CD4-positive, alpha-beta memory T cell (primary cell): ENCODE data around the gene EEF2K. TPM values are rescaled to one million over a fixed set of nuclear protein-coding genes. Genes with fewer than 3 reads are reported as not detected.
A peak's percentile ranks its signal among the peaks of the same experiment; 100 is the strongest.

ENCODE experiments used
- CTCF ChIA-PET: fragments of 350-600 bp; sonication (Branson Sonifier 250); formaldehyde crosslinking; loops from one replicate; lab custom pipeline; 2021; ENCODE audit warnings: inconsistent platforms; ENCODE audit not compliant: partially characterized antibody; lab: Charles Lee
- POLR2A ChIA-PET: fragments of 350-600 bp; sonication (Branson Sonifier 250); formaldehyde crosslinking; loops from one replicate; lab custom pipeline; 2021; ENCODE audit not compliant: partially characterized antibody; lab: Charles Lee
- DNase-seq, 5 donors: peaks; one replicate each; pipeline versions ENCODE4 v3.0.0 to v3.0.0-alpha.2; 2020 to 2022; ENCODE audit warnings: mixed read lengths in 1 of 5
- H3K27ac ChIP-seq: one replicate; pipeline ENCODE4 v1.7.0; 2013; ENCODE audit warnings: low read depth, low read length
- H3K27me3 ChIP-seq: 2 replicates; pipeline ENCODE4 v1.7.0; 2013; ENCODE audit warnings: mild to moderate bottlenecking, low read length, moderate library complexity; ENCODE audit not compliant: insufficient read depth
- H3K36me3 ChIP-seq: 2 replicates; pipeline ENCODE4 v1.7.0; 2013; ENCODE audit warnings: mild to moderate bottlenecking, low read length, moderate library complexity; ENCODE audit not compliant: insufficient read depth
- H3K4me1 ChIP-seq: 2 replicates; pipeline ENCODE4 v1.7.0; 2013; ENCODE audit warnings: mild to moderate bottlenecking, low read length, moderate library complexity; ENCODE audit not compliant: insufficient read depth
- H3K4me3 ChIP-seq, 2 donors: one replicate each; pipeline ENCODE4 v1.7.0; 2013; ENCODE audit warnings: low read length in 2 of 2, mild to moderate bottlenecking in 1 of 2
- H3K9me3 ChIP-seq, 2 donors: one replicate each; pipeline ENCODE4 v1.7.0; 2013; ENCODE audit warnings: low read length in 2 of 2, control low read depth in 1 of 2; ENCODE audit not compliant: control insufficient read depth in 1 of 2
- H3K27ac Mint-ChIP-seq, 7 donors: one replicate each; pipeline ENCODE4 v1.8.0; 2020 to 2021; ENCODE audit warnings: mixed read lengths in 7 of 7, mild to moderate bottlenecking in 6 of 7, inconsistent platforms in 3 of 7, moderate library complexity in 3 of 7
- H3K27me3 Mint-ChIP-seq, 2 donors: one replicate each; pipeline ENCODE4 v1.8.0; 2020 to 2021; ENCODE audit warnings: mixed read lengths in 2 of 2
- H3K36me3 Mint-ChIP-seq, 2 donors: one replicate each; pipeline ENCODE4 v1.8.0; 2020 to 2021; ENCODE audit warnings: mixed read lengths in 2 of 2, inconsistent platforms in 1 of 2, mild to moderate bottlenecking in 1 of 2
- H3K4me1 Mint-ChIP-seq, 4 donors: one replicate each; pipeline ENCODE4 v1.8.0; 2020 to 2021; ENCODE audit warnings: mixed read lengths in 4 of 4, mild to moderate bottlenecking in 1 of 4
- H3K4me3 Mint-ChIP-seq, 8 donors: one replicate each; pipeline ENCODE4 v1.8.0; 2020 to 2021; ENCODE audit warnings: mixed read lengths in 8 of 8, mild to moderate bottlenecking in 7 of 8, moderate library complexity in 6 of 8, inconsistent platforms in 3 of 8
- H3K9me3 Mint-ChIP-seq, 8 donors: one replicate each; pipeline ENCODE4 v1.8.0; 2020 to 2021; ENCODE audit warnings: mixed read lengths in 8 of 8, mild to moderate bottlenecking in 5 of 8, inconsistent platforms in 3 of 8, moderate library complexity in 1 of 8
- intact Hi-C: fragments of 100-400 bp; cut with micrococcal nuclease; formaldehyde crosslinking; loops from one replicate; pipeline ENCODE4 v1.15.1; 2023
- polyA plus RNA-seq, 2 donors: library from polyadenylated mRNA; unstranded; fragments of 300-500 nt; fragmentation: Illumina TruSeq; gene quantifications; one replicate each; pipeline ENCODE4 v1.2.3, GENCODE V29; 2021
- total RNA-seq, 2 experiments: library from RNA; stranded (reverse); gene quantifications; one replicate each; pipeline ENCODE4 v1.2.3, GENCODE V29; 2021

EEF2K gene
- total and polyA plus RNA-seq, 4 experiments from 2014 or later: 0.77 to 20.7 (median 11.5) TPM

DNA sequence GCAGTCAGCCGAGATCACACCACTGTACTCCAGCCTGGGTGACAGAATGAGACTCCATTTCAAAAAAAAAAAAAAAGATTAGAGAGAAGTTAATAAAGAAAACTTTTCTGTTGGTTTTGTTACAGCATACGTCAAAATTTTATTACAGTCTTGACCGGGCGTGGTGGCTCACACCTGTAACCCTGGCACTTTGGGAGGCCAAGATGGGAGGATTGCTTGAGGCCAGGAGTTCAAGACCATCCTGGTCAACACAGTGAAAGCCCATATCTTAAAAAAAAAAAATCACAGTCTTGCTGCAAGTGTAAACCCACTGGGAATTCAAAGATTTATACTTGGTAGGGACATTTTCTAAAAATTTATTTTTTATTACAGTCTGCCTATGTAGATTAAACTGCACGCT is 84.9 kb downstream of the EEF2K start:
- Mint-ChIP-seq H3K27me3 (no peaks in the 10 kb centered on the region), H3K36me3 (no peaks in the 10 kb centered on the region), H3K4me3 (no peak overlapping the region), H3K4me1 (peaks cover 0 to 1% (median under 1%) of the 10 kb centered on the region in 4 donors), H3K27ac (no peak overlapping the region), H3K9me3 (no peaks in the 10 kb centered on the region)
- Histone ChIP-seq H3K27me3 (no peaks in the 10 kb centered on the region), H3K27ac (no peak overlapping the region), H3K4me1 (peaks cover 1% of the 10 kb centered on the region), H3K36me3 (no peaks in the 10 kb centered on the region), H3K4me3 (no peak overlapping the region), H3K9me3 (no peaks in the 10 kb centered on the region)
- intact Hi-C loops: no loop called here
- ChIA-PET CTCF (no interaction called here), POLR2A (no interaction called here)
- no peak for DNase-seq

DNA sequence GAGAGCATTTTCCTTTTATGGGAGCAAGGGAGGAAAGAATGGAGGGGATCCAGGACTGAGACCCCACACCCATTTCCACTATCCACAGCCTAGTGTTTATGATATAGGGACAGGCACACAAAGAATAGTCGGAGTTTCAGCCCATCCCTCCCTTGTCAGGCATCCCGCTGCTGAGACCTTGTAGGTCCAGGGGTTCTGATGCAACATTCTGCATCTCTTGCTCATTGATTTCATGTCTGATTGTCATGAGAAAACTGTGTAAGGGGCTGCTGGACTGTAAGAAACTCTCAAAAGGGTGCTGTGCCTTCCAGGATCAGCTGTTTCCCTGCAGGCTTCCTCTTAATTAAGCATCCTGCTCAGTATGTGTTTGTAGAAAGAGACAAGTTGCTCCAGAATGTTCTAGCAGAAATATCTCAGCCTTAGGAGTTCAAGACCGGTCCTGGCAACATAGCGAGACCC is 85.8 kb downstream of the EEF2K start:
- Histone ChIP-seq H3K4me1 (peaks cover 9% of the 10 kb centered on the region), H3K9me3 (no peaks in the 10 kb centered on the region), H3K27ac (no peak overlapping the region), H3K4me3 (no peak overlapping the region), H3K27me3 (no peaks in the 10 kb centered on the region), H3K36me3 (no peaks in the 10 kb centered on the region)
- Mint-ChIP-seq H3K27ac (no peak overlapping the region), H3K4me1 (peaks cover 3 to 10% (median 6%) of the 10 kb centered on the region in 4 donors), H3K9me3 (peaks cover 0 to 4% (median 0%) of the 10 kb centered on the region in 8 donors), H3K4me3 (no peak overlapping the region), H3K27me3 (peaks cover 0 to 1% of the 10 kb centered on the region in 2 donors), H3K36me3 (peaks cover 0 to 3% of the 10 kb centered on the region in 2 donors)
- intact Hi-C loops: no loop called here
- ChIA-PET CTCF (interaction anchor here (1.4 kb wide), 1 partner anchor 9 kb away, joined by 4 read pairs; no protein-coding TSS in a partner anchor), POLR2A (no interaction called here)
- no peak for DNase-seq

DNA sequence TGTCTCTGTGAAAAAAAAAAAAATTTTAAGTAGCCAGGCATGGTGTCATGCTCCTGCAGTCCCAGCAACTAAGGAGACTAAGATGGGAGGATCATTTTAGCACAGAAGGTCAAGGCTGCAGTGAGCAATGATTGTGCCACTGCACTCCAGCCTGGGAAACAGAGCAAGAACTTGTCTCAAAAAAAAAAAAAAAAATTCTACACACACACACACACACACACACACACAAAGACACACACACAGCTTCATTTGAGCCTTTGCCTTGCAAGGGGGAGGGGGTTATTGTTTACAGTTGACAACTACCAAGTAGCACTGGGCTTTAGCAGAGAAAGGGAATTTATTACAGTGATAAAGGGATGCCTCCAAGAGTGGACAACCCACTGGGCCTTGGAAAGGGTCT is 86.2 kb downstream of the EEF2K start:
- Histone ChIP-seq H3K4me3 (no peak overlapping the region), H3K4me1 (peaks cover 9% of the 10 kb centered on the region), H3K27ac (no peak overlapping the region), H3K36me3 (no peaks in the 10 kb centered on the region), H3K27me3 (no peaks in the 10 kb centered on the region), H3K9me3 (no peaks in the 10 kb centered on the region)
- CTCF ChIA-PET: interaction anchor here (1.4 kb wide), 1 partner anchor 8 kb away, joined by 4 read pairs; no protein-coding TSS in a partner anchor
- DNase-seq: no peak
- intact Hi-C loops: no loop called here
- Mint-ChIP-seq H3K36me3 (peaks cover 0 to 6% of the 10 kb centered on the region in 2 donors), H3K27ac (no peak overlapping the region), H3K4me3 (no peak overlapping the region), H3K27me3 (peaks cover 0 to 4% of the 10 kb centered on the region in 2 donors), H3K9me3 (peaks cover 0 to 6% (median 0%) of the 10 kb centered on the region in 8 donors), H3K4me1 (peaks cover 3 to 14% (median 6%) of the 10 kb centered on the region in 4 donors)
- POLR2A ChIA-PET: no interaction called here

DNA sequence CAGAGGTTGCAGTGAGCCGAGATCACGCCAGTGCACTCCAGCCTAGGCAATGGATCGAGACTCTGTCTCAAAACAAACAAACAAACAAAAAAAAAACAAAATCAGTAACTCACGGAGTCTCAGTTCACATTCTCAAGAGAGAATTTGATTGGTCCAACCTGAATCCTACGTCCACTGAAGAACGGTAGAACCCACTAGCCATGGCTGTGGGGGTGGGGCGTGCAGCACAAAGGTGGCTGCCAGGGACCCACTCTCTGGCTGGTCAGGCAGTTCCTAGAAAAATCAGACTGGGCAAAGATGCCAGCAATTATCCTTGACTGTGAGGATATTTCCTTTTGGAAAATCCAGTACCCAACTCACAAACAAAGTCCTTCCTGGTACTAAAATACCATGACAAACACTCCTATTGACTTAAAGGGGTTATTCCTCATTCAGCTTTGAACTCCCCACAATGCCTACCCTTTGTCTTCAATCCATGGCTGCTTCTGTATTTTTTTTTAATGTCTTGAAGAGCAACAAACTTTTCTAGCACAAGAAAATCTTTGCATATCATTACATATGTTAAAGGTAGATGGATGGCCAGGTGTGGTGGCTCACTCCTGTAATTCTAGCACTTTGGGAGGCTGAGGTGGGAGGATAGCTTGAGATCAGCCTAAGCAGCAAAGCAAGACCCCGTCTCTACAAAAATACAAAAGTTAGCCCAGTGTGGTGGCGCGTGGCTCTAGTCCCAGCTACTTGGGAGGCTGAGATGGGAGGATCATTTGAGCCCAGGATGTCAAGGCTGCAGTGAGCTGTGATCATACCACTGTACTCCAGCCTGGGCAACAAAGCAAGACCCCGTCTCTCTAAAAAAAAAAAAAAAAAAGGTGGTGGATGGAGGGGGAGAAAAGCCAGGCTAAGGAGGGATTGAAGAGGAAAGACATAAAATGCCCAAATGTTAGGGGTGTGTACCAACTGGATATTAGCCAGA is 87.3 kb downstream of the EEF2K start:
- no peak overlapping the region for H3K27ac ChIP-seq
- CTCF ChIA-PET: no interaction called here
- peaks cover 0 to 13% of the 10 kb centered on the region in 2 donors for H3K36me3 Mint-ChIP-seq
- H3K36me3 ChIP-seq: no peaks in the 10 kb centered on the region
- peaks cover 11% of the 10 kb centered on the region for H3K4me1 ChIP-seq
- H3K9me3 ChIP-seq: no peaks in the 10 kb centered on the region
- H3K27ac Mint-ChIP-seq: peak overlapping the region in 1 of 7 donors; percentile 23
- H3K4me3 ChIP-seq: no peak overlapping the region
- intact Hi-C loops: no loop called here
- H3K27me3 Mint-ChIP-seq: peaks cover 0 to 4% of the 10 kb centered on the region in 2 donors
- no peak for DNase-seq
- H3K27me3 ChIP-seq: no peaks in the 10 kb centered on the region
- no peak overlapping the region for H3K4me3 Mint-ChIP-seq
- peaks cover 3 to 20% (median 8%) of the 10 kb centered on the region in 4 donors for H3K4me1 Mint-ChIP-seq
- POLR2A ChIA-PET: no interaction called here
- H3K9me3 Mint-ChIP-seq: peaks cover 0 to 10% (median 0%) of the 10 kb centered on the region in 8 donors

DNA sequence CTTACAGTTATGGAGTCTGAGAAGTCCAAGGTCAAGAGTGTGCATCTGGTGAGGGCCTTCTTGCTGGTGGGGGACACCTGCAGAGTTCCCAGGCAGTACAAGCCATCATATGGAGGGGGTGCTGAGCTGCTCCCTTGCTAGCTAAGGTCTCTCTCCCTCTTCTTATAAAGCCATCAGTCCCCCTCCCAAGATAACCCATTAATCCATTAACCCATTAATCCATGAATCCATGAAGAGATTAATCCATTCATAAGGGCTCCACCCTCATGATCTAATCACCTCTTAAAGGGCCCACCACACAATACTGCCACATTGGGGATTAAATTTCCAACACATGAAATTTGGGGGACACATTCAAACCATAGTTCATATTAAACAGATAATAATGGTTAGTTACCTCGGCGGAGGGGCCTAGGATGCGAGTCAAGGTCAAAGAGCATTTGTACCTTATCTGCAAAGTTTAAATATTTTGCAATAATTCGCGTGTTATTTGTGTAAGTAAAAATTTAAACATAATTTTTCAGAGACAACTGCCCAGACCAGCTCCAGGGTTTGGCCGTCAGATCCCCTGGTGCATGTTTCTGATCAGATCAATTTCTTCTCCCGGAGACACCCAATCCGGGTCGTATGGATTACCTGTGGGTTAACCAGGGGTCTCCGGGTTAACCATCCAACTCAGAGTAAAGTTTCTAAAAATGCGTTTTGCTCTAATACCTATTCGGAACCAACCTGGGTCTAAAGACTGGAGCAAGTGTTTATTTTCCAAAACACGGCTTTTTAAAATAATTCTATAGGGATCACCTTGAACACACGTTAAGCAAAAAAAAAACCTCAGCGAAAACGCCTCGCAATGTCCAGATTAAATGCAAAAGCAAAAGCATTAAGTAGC is 90.4 kb downstream of the EEF2K start:
- peaks cover 0 to 12% (median 0%) of the 10 kb centered on the region in 8 donors for H3K9me3 Mint-ChIP-seq
- intact Hi-C loops: loop anchor here (1.0 to 2.0 kb wide), 2 partner anchors 90 to 296 kb away; partner anchors contain the start of genes EEF2K and PDZD9
- no peaks in the 10 kb centered on the region for H3K27me3 ChIP-seq
- H3K27ac ChIP-seq: peak overlapping the region; percentile 99
- H3K36me3 Mint-ChIP-seq: peaks cover 5 to 32% of the 10 kb centered on the region in 2 donors
- POLR2A ChIA-PET: interaction anchor here (0.7 to 7.6 kb wide), 8 partner anchors 77 to 343 kb away, joined by 5 to 196 read pairs (median 13); partner anchors contain the start of genes EEF2K, PDZD9 and UQCRC2
- peaks cover 5% of the 10 kb centered on the region for H3K36me3 ChIP-seq
- H3K4me3 Mint-ChIP-seq: peak overlapping the region; percentile 89 to 97 (median 94)
- no peak for DNase-seq
- peaks cover 37% of the 10 kb centered on the region for H3K4me1 ChIP-seq
- peaks cover 0 to 4% of the 10 kb centered on the region in 2 donors for H3K27me3 Mint-ChIP-seq
- H3K4me3 ChIP-seq: peak overlapping the region; percentile 68 to 91
- peak overlapping the region; percentile 97 to 100 (median 99) for H3K27ac Mint-ChIP-seq
- peaks cover 24 to 45% (median 34%) of the 10 kb centered on the region in 4 donors for H3K4me1 Mint-ChIP-seq
- CTCF ChIA-PET: interaction anchor here (0.5 to 5.8 kb wide), 15 partner anchors 10 to 306 kb away, joined by 3 to 89 read pairs (median 4); partner anchors contain the start of genes EEF2K, MOSMO and PDZD9
- H3K9me3 ChIP-seq: no peaks in the 10 kb centered on the region

DNA sequence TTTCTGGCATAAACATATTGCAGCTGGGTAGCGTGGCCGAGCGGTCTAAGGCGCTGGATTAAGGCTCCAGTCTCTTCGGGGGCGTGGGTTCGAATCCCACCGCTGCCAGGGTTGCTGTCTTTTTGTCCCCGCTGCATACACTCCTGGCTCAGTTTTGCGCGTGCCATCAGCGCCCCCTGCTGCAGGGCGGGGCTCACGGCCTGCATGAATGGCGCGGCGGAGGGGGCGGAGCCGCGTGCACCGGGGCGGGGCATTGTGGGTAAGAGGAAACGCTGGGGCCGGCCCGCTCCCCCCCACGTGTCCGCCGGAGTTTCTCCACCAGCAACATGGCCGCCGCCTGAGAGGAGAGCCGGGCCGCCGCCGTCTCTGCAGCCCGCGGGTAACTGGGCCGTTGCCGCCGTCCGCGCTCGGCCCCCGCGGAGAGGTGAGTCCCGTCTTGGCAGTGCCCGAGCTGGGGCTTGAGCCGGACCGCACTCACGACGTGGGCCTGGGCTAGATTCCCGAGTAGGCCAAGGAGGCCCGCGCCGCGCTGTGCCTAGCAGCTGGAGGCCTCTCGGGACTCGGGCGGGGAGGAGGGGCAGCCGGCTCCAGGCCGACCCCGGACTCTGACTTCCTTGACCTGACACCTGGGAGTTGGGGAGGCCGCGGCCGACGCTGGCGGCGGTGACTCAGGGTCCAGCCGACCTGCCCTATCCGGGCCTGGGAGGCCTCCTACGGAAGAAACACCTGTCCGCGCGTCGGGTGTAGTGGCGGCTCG is 91.2 kb downstream of the EEF2K start, which contains the start of gene POLR3E:
POLR3E (plus strand) TSS at position 296 of the 757 bp plus-strand sequence. CDS start 5,560 bp downstream, outside the sequence.
- peaks cover 8% of the 10 kb centered on the region for H3K36me3 ChIP-seq
- H3K27me3 Mint-ChIP-seq: peaks cover 0 to 4% of the 10 kb centered on the region in 2 donors
- peaks cover 0 to 12% (median 0%) of the 10 kb centered on the region in 8 donors for H3K9me3 Mint-ChIP-seq
- POLR2A ChIA-PET: interaction anchor here (0.7 to 7.6 kb wide), 11 partner anchors 76 to 344 kb away, joined by 3 to 196 read pairs (median 6); partner anchors contain the start of genes EEF2K, PDZD9 and UQCRC2
- peaks cover 10 to 37% of the 10 kb centered on the region in 2 donors for H3K36me3 Mint-ChIP-seq
- peak within 1 kb of the TSS; percentile 89 to 97 (median 94) for H3K4me3 Mint-ChIP-seq
- H3K9me3 ChIP-seq: no peaks in the 10 kb centered on the region
- intact Hi-C loops: loop anchor here (2.0 kb wide), 1 partner anchor 296 kb away; the partner anchor contains the start of gene PDZD9
- H3K4me1 Mint-ChIP-seq: peaks cover 27 to 50% (median 39%) of the 10 kb centered on the region in 4 donors
- H3K27me3 ChIP-seq: no peaks in the 10 kb centered on the region
- peak; percentile 98 to 100 (median 100) for DNase-seq
- peaks cover 37% of the 10 kb centered on the region for H3K4me1 ChIP-seq
- peak within 1 kb of the TSS; percentile 99 for H3K27ac ChIP-seq
- peak within 1 kb of the TSS; percentile 97 to 100 (median 99) for H3K27ac Mint-ChIP-seq
- H3K4me3 ChIP-seq: peak within 1 kb of the TSS; percentile 76 to 91
- CTCF ChIA-PET: interaction anchor here (0.5 to 5.8 kb wide), 16 partner anchors 11 to 307 kb away, joined by 3 to 89 read pairs (median 4); partner anchors contain the start of genes EEF2K, MOSMO and PDZD9
